ENCODE measurements around the gene OR7G2. TPM values are rescaled to one million over a fixed set of nuclear protein-coding genes. Genes with fewer than 3 reads are reported as not detected.

OR7G2 gene
- under 1 TPM in 4 of 5 donors, not detected in 1; 0.04 to 0.08 (median 0.05) TPM for polyA plus RNA-seq (ENCODE audit: insufficient read depth in 1 of 5, insufficient read length in 5 of 5, low replicate concordance in 1 of 5)
- long read RNA-seq, donor 1 = 0 reads
- long read RNA-seq, donor 2 = 0 reads
- long read RNA-seq, donor 3 = 0 reads
- long read RNA-seq, donor 4 = 0 reads
- long read RNA-seq, donor 5 = 0 reads
- long read RNA-seq, donor 6 = 0 reads
- long read RNA-seq, donor 7 = 0 reads
- long read RNA-seq, donor 8 = 0 reads

- DNase-seq = no peak
Measured at GRCh38 chr19:9107375-9107774, at the start of gene OR7G2. OR7G2 (minus strand) TSS chr19:9107475; CDS start chr19:9103243, 4,232 bp downstream.

DNA sequence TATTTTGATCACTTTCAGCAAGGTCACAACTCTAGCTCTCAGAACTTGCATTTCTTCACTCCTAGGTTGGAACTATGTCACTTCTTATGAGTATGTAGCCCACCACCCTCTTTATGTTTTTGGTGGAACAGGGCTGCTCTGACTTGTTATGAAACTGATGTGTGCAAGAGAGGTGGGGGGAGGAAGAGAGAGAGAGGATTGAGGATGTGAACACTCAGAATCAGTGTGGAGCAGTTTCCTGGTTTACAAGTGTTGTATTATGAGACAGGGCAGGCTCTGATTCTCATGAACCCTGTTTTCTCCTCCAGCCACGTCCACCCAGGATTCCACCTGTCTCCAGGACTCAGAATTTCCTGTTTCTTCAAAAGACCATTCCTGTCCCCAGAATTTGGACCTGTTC lies 49.0 kb upstream of the OR7G2 start:
- DNase-seq = no peak

GRCh38 chr19:9155591-9155990 lies 48.3 kb upstream of the OR7G2 start:
- no peak for DNase-seq

DNA sequence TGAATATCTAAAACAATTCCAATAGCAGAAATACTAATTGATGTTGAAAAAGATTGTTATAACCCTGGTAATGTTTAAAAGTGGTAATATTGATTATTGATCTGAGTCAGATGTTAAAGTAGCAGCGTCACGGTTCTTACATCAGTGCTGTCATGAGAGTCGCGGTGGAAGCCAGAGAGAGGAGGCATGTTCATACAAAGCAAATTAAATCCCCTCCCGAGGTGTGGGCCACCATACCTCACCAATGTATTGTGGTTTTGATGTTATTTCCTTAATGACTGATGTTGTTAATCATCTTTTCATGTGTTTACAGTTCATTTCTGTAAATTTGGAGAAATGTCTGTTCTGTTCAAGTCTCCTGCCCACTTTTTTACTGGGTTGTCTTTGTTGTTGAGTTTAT lies 44.1 kb upstream of the OR7G2 start:
- no peak for DNase-seq

DNA sequence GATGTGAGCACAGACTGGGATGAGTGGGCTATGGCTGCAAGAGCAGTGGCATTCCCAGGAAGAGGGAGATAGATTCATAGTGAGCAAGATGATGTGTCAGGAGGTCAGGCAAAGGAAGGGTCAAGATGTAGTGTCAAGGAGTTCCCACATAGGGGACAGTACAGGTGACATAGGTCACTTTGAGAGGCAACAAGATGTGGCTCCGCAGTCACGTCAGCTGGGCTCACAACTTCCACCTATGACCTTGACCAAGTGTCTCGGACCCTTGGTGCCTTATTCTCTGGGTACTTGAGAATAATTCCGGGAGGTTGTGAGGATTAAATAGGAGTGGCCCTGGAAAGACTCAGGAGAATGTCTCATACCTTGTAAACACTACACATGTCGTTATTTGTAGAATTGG lies 43.4 kb upstream of the OR7G2 start:
- no peak for DNase-seq

DNA sequence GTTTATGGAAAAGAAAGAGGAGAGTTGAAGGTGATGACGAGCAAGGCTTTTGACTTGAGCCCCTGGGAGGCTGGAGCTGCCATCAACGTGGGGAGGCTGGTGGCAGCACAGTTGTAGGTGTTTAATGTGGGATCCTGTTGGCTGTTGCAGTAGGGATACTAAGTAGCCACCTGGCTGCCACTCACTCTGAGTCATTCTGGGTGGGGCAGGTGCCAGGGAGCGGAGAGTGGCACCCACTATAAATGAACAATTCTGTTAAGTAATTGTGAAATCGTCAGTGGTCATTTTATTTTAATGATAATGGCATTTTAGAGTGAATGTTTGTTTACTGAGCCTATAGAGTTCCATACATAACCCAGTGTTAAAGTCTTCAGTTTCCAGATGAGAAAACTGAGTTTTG lies 42.7 kb upstream of the OR7G2 start:
- no peak for DNase-seq

DNA sequence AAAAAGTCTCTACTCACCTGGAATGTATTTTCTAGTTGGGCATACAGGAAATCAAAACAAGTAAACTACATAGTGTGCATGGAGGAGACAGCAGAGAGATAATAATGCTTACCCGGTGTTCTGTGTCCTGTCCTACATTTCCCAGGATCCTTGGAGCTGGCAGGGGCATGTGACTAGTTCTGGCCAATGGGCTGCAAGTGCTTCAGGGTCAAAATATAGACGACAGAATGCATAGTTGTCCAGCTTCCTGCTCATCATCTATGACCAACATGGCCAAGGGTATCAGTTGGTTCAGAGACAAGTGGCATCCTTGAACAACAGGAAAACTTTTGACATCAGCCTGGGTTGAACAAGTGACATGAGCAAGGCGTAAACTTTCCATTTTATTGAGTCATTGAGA lies 41.4 kb upstream of the OR7G2 start:
- DNase-seq = no peak

DNA sequence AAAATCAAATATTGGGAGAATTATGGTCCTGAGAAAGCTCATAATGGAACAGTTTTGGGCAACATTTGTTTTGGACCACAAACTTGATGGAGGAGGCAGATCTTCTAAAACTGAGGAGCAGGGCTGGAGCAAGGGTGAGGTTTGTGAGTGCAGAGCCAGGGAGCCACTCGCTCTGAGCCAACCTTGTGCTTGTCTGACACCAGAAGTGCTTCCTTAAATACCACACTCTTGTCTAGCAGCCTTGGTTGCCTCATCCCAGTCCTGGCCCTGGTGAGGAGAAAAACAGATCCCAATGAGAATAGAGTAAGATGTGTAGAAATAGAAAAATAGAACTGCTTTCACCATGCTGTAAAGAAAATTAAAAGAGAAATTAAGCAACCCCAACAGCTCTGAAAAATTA lies 39.6 kb upstream of the OR7G2 start:
- no peak for DNase-seq

DNA sequence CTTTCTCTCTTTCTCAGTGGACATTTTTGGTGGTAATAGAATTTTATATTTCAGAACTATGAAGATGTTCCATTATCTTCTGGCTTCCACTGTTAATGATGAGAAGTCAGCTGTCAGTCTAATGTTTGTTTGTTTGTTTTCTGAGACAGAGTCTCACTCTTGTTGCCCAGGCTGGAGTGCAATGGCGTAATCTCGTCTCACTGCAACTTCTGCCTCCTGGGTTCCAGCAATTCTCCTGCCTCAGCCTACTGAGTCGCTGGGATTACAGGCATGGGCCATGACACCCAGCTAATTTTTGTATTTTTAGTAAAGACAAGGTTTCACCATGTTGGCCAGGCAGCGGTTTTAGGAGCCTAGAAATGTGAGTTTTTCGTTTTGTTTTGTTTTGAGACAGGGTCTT lies 37.6 kb upstream of the OR7G2 start:
- no peak for DNase-seq

- peak; percentile 90 to 91 for DNase-seq
Measured at GRCh38 chr19:9140159-9140874, 33.0 kb upstream of the OR7G2 start, which contains the start of gene ZNF317. ZNF317 (plus strand) TSS chr19:9140397; CDS start chr19:9156017, 15,620 bp downstream.

- peak in 1 of 2 donors; percentile 14 for DNase-seq
Measured at GRCh38 chr19:9139609-9140158, 32.4 kb upstream of the OR7G2 start.

- no peak for DNase-seq
Measured at GRCh38 chr19:9132422-9132821, 25.1 kb upstream of the OR7G2 start.

- no peak for DNase-seq
Measured at GRCh38 chr19:9130965-9131364, 23.7 kb upstream of the OR7G2 start.

- DNase-seq = no peak
Measured at GRCh38 chr19:9128171-9128570, 20.9 kb upstream of the OR7G2 start.

- no peak for DNase-seq
Measured at GRCh38 chr19:9126900-9127405, 19.7 kb upstream of the OR7G2 start, which contains the start of gene OR7G3. OR7G3 (minus strand) TSS chr19:9126950; CDS start chr19:9126950, 0 bp downstream.

DNA sequence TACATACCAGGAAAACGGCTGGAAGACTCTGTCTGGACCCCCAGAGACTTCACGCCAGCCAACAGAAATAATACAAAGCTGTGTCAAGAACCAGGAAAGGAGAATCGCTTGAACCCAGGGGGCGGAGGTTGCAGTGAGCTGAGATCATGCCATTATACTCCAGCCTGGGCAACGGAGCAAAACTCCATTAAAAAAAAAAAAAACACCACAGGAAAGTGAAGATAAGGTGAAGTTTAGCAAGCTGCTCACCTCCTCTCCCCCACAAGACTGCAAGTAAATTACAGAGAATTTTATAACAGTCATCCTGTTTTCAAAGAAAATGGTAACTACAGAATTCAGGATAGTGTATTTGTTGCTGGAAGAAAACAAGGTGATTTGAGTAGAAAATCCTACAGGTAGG lies 9.3 kb upstream of the OR7G2 start:
- no peak for DNase-seq

- no peak for DNase-seq
Measured at GRCh38 chr19:9115307-9115813, 8.1 kb upstream of the OR7G2 start, which contains the start of gene OR7G1. OR7G1 (minus strand) TSS chr19:9115763; CDS start chr19:9115763, 0 bp downstream.

GRCh38 chr19:9109959-9110358 lies 2.7 kb upstream of the OR7G2 start:
- DNase-seq = no peak

DNA sequence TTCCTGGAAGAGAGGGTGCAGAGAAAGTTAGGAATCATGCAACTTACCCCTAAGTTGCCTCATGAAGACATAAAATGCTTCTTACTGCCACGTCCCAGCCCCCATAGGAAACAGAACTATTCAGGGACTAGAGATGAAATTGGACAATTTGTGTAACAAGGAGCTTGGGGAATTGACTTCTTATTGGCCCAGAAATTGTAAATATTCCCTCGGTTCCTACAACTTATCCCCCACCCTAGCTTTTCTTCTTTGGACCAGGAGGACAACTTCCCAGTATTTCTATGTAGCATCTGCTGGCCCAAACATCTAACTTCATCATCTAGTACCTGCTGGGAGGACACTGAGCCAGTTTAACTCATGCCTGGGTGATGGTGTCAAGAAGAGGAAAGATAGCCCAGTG lies 20.5 kb downstream of the OR7G2 start, which contains the start of gene OR1M1:
Gene OR1M1, plus strand, starts transcription at position 301 of the 400 bp plus-strand sequence. CDS start 6,184 bp downstream, outside the sequence.
- DNase-seq = no peak

GRCh38 chr19:9078651-9079050 lies 28.6 kb downstream of the OR7G2 start:
- no peak for DNase-seq

- DNase-seq = no peak
Measured at GRCh38 chr19:9076901-9077300, 30.4 kb downstream of the OR7G2 start.

Measured in right lung (tissue), 10 donors.